ENCODE results near the gene BOC.

Gene BOC

GRCh38 chr3:113288881-113289280 is 77.5 kb downstream of the BOC start:
- DNase-seq, result no peak

GRCh38 chr3:113291572-113291971 is 80.2 kb downstream of the BOC start:
- DNase-seq, result no peak

GRCh38 chr3:113292933-113293332 is 81.6 kb downstream of the BOC start:
- no peak for DNase-seq

- no peak for DNase-seq
These were observed 82.0 kb downstream of the BOC start for GRCh38 chr3:113293348-113293747.

- DNase-seq, result no peak
These were observed 84.1 kb downstream of the BOC start for GRCh38 chr3:113295463-113295862.

GRCh38 chr3:113297287-113297686 is 85.9 kb downstream of the BOC start:
- DNase-seq, result no peak

- no peak for DNase-seq
These were observed 86.5 kb downstream of the BOC start for GRCh38 chr3:113297841-113298240.

- DNase-seq, result no peak
These were observed 89.2 kb downstream of the BOC start for GRCh38 chr3:113300596-113300995.

GRCh38 chr3:113304102-113304501 is 92.7 kb downstream of the BOC start:
- no peak for DNase-seq

GRCh38 chr3:113304856-113305540 is 93.6 kb downstream of the BOC start:
- no peak for DNase-seq

- no peak for DNase-seq
These were observed 99.6 kb downstream of the BOC start for GRCh38 chr3:113310960-113311359.

- DNase-seq, result no peak
These were observed 101.1 kb downstream of the BOC start for GRCh38 chr3:113312416-113312815.

- no peak for DNase-seq
These were observed 103.6 kb downstream of the BOC start for GRCh38 chr3:113314923-113315322.

GRCh38 chr3:113329757-113330156 is 118.4 kb downstream of the BOC start:
- no peak for DNase-seq

GRCh38 chr3:113330742-113331141 is 119.4 kb downstream of the BOC start:
- DNase-seq, result no peak

- DNase-seq, result no peak
These were observed 119.8 kb downstream of the BOC start for GRCh38 chr3:113331187-113331586.
